Measurements from ENCODE around the gene TNRC6B. TPM values are rescaled to one million over a fixed set of nuclear protein-coding genes. Genes with fewer than 3 reads are reported as not detected.

The TNRC6B gene
- total RNA-seq, 1 experiment from 2014 or later: 50.4 TPM

DNA sequence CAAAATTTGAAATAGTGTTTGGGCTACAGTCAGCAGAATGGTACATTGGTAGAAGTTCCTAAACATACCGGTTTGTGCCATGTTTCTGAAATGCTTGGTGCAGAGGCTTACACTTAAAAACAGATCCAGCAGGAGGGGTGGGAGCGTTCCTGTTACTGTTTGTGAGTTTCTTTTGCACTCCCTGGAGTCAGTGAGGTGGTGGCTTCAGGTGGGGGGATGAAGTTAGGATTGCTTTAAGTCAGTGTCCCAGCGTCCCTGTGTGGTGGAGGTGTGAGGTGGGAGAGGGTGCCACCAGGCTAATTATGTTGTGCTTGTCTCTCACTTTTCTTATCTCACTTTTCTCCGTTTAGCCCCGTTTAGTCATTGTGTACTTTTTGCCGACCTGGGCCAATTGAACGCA is 9.7 kb downstream of the TNRC6B start (continued):
- TF ChIP-seq SP1 (CRISPR knock-in tag; conservative IDR thresholded peaks at IDR 0.05): no peak
- TF ChIP-seq ERG (CRISPR knock-in tag; IDR thresholded peaks at IDR 0.05): no peak
- TF ChIP-seq, protein P1, sequence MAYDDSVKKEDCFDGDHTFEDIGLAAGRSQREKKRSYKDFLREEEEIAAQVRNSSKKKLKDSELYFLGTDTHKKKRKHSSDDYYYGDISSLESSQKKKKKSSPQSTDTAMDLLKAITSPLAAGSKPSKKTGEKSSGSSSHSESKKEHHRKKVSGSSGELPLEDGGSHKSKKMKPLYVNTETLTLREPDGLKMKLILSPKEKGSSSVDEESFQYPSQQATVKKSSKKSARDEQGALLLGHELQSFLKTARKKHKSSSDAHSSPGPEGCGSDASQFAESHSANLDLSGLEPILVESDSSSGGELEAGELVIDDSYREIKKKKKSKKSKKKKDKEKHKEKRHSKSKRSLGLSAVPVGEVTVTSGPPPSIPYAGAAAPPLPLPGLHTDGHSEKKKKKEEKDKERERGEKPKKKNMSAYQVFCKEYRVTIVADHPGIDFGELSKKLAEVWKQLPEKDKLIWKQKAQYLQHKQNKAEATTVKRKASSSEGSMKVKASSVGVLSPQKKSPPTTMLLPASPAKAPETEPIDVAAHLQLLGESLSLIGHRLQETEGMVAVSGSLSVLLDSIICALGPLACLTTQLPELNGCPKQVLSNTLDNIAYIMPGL (CRISPR knock-in tag; IDR thresholded peaks at IDR 0.05): no peak
- TF ChIP-seq, protein P2, sequence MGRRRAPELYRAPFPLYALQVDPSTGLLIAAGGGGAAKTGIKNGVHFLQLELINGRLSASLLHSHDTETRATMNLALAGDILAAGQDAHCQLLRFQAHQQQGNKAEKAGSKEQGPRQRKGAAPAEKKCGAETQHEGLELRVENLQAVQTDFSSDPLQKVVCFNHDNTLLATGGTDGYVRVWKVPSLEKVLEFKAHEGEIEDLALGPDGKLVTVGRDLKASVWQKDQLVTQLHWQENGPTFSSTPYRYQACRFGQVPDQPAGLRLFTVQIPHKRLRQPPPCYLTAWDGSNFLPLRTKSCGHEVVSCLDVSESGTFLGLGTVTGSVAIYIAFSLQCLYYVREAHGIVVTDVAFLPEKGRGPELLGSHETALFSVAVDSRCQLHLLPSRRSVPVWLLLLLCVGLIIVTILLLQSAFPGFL (CRISPR knock-in tag; IDR thresholded peaks at IDR 0.05; ENCODE audit: borderline replicate concordance): no peak
- TF ChIP-seq, protein P3, sequence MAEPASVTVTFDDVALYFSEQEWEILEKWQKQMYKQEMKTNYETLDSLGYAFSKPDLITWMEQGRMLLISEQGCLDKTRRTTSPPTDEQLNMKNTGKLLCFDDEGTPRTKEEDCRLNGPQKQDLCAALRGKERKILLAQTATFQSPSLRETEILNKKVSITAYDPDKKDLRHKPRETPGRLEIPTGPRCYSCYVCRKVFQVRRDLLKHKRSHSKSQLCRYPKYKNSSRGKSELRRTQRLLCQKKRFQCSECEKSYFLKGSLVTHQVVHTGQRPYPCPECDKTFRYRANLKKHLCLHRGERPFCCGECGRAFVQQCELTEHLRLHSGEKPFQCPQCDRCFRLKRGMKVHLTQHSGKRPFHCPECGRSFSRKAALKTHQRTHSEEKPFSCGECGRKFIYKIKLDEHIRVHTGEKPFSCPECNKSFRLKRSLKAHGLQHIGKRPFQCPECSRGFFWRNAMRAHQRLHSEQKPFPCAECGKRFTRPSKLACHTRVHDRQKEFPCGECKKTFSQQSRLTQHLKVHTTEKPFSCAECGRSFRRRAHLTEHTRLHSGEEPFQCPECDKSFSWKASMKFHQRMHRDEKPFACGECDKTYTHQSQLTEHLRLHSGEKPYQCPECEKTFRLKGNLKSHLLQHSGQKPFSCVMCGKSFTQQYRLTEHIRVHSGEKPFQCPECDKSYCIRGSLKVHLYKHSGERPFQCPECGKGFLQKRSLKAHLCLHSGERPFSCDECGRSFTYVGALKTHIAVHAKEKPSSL (CRISPR knock-in tag; conservative IDR thresholded peaks at IDR 0.05): no peak
- TF ChIP-seq PRRX2 (CRISPR knock-in tag; IDR thresholded peaks at IDR 0.05): no peak
- TF ChIP-seq, protein P4, sequence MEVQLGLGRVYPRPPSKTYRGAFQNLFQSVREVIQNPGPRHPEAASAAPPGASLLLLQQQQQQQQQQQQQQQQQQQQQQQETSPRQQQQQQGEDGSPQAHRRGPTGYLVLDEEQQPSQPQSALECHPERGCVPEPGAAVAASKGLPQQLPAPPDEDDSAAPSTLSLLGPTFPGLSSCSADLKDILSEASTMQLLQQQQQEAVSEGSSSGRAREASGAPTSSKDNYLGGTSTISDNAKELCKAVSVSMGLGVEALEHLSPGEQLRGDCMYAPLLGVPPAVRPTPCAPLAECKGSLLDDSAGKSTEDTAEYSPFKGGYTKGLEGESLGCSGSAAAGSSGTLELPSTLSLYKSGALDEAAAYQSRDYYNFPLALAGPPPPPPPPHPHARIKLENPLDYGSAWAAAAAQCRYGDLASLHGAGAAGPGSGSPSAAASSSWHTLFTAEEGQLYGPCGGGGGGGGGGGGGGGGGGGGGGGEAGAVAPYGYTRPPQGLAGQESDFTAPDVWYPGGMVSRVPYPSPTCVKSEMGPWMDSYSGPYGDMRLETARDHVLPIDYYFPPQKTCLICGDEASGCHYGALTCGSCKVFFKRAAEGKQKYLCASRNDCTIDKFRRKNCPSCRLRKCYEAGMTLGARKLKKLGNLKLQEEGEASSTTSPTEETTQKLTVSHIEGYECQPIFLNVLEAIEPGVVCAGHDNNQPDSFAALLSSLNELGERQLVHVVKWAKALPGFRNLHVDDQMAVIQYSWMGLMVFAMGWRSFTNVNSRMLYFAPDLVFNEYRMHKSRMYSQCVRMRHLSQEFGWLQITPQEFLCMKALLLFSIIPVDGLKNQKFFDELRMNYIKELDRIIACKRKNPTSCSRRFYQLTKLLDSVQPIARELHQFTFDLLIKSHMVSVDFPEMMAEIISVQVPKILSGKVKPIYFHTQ (CRISPR knock-in tag; IDR thresholded peaks at IDR 0.05): no peak
- TF ChIP-seq MLX (CRISPR knock-in tag; IDR thresholded peaks at IDR 0.05): no peak

- H3K36me3 Mint-ChIP-seq: no peaks in the 10 kb centered on the region; the same call in 1 of the 2 replicates
- no peaks in the 10 kb centered on the region for H3K27me3 Mint-ChIP-seq (ENCODE audit: low read depth)
- DNase-seq (ENCODE audit: low spot score) (no peak), ATAC-seq (no peak)
- ChIA-PET POLR2A (interaction anchor here (0.7 to 1.2 kb wide), 2 partner anchors 11 to 12 kb away, joined by 5 to 6 read pairs; partner anchors contain the start of gene TNRC6B), CTCF (no interaction called here)
- H3K4me1 Mint-ChIP-seq: peaks cover 87% of the 10 kb centered on the region
- no peaks in the 10 kb centered on the region for H3K9me3 Mint-ChIP-seq
- peak overlapping the region; percentile 46 for H3K27ac Mint-ChIP-seq
- H3K4me3 Mint-ChIP-seq: no peak overlapping the region
- TF ChIP-seq EMX1 (CRISPR knock-in tag; IDR thresholded peaks at IDR 0.05): no peak
- TF ChIP-seq, protein P5, sequence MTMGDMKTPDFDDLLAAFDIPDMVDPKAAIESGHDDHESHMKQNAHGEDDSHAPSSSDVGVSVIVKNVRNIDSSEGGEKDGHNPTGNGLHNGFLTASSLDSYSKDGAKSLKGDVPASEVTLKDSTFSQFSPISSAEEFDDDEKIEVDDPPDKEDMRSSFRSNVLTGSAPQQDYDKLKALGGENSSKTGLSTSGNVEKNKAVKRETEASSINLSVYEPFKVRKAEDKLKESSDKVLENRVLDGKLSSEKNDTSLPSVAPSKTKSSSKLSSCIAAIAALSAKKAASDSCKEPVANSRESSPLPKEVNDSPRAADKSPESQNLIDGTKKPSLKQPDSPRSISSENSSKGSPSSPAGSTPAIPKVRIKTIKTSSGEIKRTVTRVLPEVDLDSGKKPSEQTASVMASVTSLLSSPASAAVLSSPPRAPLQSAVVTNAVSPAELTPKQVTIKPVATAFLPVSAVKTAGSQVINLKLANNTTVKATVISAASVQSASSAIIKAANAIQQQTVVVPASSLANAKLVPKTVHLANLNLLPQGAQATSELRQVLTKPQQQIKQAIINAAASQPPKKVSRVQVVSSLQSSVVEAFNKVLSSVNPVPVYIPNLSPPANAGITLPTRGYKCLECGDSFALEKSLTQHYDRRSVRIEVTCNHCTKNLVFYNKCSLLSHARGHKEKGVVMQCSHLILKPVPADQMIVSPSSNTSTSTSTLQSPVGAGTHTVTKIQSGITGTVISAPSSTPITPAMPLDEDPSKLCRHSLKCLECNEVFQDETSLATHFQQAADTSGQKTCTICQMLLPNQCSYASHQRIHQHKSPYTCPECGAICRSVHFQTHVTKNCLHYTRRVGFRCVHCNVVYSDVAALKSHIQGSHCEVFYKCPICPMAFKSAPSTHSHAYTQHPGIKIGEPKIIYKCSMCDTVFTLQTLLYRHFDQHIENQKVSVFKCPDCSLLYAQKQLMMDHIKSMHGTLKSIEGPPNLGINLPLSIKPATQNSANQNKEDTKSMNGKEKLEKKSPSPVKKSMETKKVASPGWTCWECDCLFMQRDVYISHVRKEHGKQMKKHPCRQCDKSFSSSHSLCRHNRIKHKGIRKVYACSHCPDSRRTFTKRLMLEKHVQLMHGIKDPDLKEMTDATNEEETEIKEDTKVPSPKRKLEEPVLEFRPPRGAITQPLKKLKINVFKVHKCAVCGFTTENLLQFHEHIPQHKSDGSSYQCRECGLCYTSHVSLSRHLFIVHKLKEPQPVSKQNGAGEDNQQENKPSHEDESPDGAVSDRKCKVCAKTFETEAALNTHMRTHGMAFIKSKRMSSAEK (CRISPR knock-in tag; IDR thresholded peaks at IDR 0.05; ENCODE audit: borderline replicate concordance): no peak
- TF ChIP-seq MLX (CRISPR knock-in tag; IDR thresholded peaks at IDR 0.05): no peak
- no peak for TF ChIP-seq ZNF396 (CRISPR knock-in tag; IDR thresholded peaks at IDR 0.05; ENCODE audit: borderline replicate concordance)
- TF ChIP-seq ZNF423 (CRISPR knock-in tag; IDR thresholded peaks at IDR 0.05): no peak
- no peak for TF ChIP-seq SMAD3 (CRISPR knock-in tag; IDR thresholded peaks at IDR 0.05; ENCODE audit: borderline replicate concordance)
- no peak for TF ChIP-seq IRF2 (CRISPR knock-in tag; IDR thresholded peaks at IDR 0.05; ENCODE audit: borderline replicate concordance, low read depth)
- no peak for TF ChIP-seq ZSCAN18 (CRISPR knock-in tag; IDR thresholded peaks at IDR 0.05)
- TF ChIP-seq KAT7 (CRISPR knock-in tag; IDR thresholded peaks at IDR 0.05; ENCODE audit: borderline replicate concordance): no peak
- no peak for TF ChIP-seq NFYB (CRISPR knock-in tag; conservative IDR thresholded peaks at IDR 0.05; ENCODE audit: low read depth)
Measured at GRCh38 chr22:40189997-40190396, 12.3 kb downstream of the TNRC6B start.
